Activated T-cell treated with anti-CD3 and anti-CD28 coated beads, Interleukin-2, amount 50 U/mL, for 24 hours (primary cell): ENCODE data around the gene F10.

Experiments used
- DNase-seq: peaks from one replicate; pipeline ENCODE4 v3.0.0-alpha.2; 2020
- H3K27ac Mint-ChIP-seq: 2 replicates; pipeline ENCODE4 v1.8.0; 2020; ENCODE audit warnings: mild to moderate bottlenecking, mixed read lengths
- H3K27me3 Mint-ChIP-seq: 2 replicates; pipeline ENCODE4 v1.8.0; 2020; ENCODE audit warnings: mixed read lengths
- H3K36me3 Mint-ChIP-seq: 2 replicates; pipeline ENCODE4 v1.8.0; 2020; ENCODE audit warnings: low read depth, mixed read lengths
- H3K4me1 Mint-ChIP-seq: 2 replicates; pipeline ENCODE4 v1.8.0; 2020; ENCODE audit warnings: low read depth, mixed read lengths
- H3K4me3 Mint-ChIP-seq: 2 replicates; pipeline ENCODE4 v1.8.0; 2020; ENCODE audit warnings: mild to moderate bottlenecking, moderate library complexity, mixed read lengths
- H3K9me3 Mint-ChIP-seq: 2 replicates; pipeline ENCODE4 v1.8.0; 2020; ENCODE audit warnings: mixed read lengths

F10 gene

GRCh38 chr13:113164492-113164891, 41.9 kb downstream of the F10 start:
- H3K4me3 Mint-ChIP-seq = no peak overlapping the region
- DNase-seq = no peak
- H3K27ac Mint-ChIP-seq = no peak overlapping the region
- peaks cover 37% of the 10 kb centered on the region for H3K4me1 Mint-ChIP-seq
- H3K36me3 Mint-ChIP-seq = peaks cover 23% of the 10 kb centered on the region
- H3K9me3 Mint-ChIP-seq = peaks cover 4% of the 10 kb centered on the region
- peaks cover 6% of the 10 kb centered on the region for H3K27me3 Mint-ChIP-seq

- Mint-ChIP-seq H3K9me3 (peaks cover 4% of the 10 kb centered on the region), H3K27ac (no peak overlapping the region), H3K4me3 (no peak overlapping the region), H3K36me3 (peaks cover 38% of the 10 kb centered on the region), H3K4me1 (peaks cover 34% of the 10 kb centered on the region), H3K27me3 (peaks cover 6% of the 10 kb centered on the region)
- DNase-seq = no peak
These were observed 43.7 kb downstream of the F10 start for GRCh38 chr13:113166266-113166665.

GRCh38 chr13:113166681-113167080, 44.1 kb downstream of the F10 start:
- H3K4me3 Mint-ChIP-seq = no peak overlapping the region
- DNase-seq = no peak
- peaks cover 34% of the 10 kb centered on the region for H3K4me1 Mint-ChIP-seq
- H3K27me3 Mint-ChIP-seq = peaks cover 6% of the 10 kb centered on the region
- H3K27ac Mint-ChIP-seq = no peak overlapping the region
- peaks cover 42% of the 10 kb centered on the region for H3K36me3 Mint-ChIP-seq
- peaks cover 4% of the 10 kb centered on the region for H3K9me3 Mint-ChIP-seq

- Mint-ChIP-seq H3K4me3 (no peak overlapping the region), H3K9me3 (peaks cover 4% of the 10 kb centered on the region), H3K4me1 (peaks cover 34% of the 10 kb centered on the region), H3K36me3 (peaks cover 47% of the 10 kb centered on the region), H3K27me3 (peaks cover 6% of the 10 kb centered on the region), H3K27ac (peak overlapping the region; percentile 3)
- DNase-seq = no peak
These were observed 44.6 kb downstream of the F10 start for GRCh38 chr13:113167155-113167554.

- Mint-ChIP-seq H3K4me1 (peaks cover 34% of the 10 kb centered on the region), H3K4me3 (no peak overlapping the region), H3K9me3 (peaks cover 4% of the 10 kb centered on the region), H3K27me3 (peaks cover 6% of the 10 kb centered on the region), H3K27ac (peak overlapping the region; percentile 3), H3K36me3 (peaks cover 51% of the 10 kb centered on the region)
- no peak for DNase-seq
These were observed 45.0 kb downstream of the F10 start for GRCh38 chr13:113167575-113167974.

- H3K4me1 Mint-ChIP-seq = peaks cover 31% of the 10 kb centered on the region
- no peak overlapping the region for H3K27ac Mint-ChIP-seq
- H3K4me3 Mint-ChIP-seq = no peak overlapping the region
- peaks cover 4% of the 10 kb centered on the region for H3K9me3 Mint-ChIP-seq
- DNase-seq = no peak
- peaks cover 58% of the 10 kb centered on the region for H3K36me3 Mint-ChIP-seq
- H3K27me3 Mint-ChIP-seq = peaks cover 5% of the 10 kb centered on the region
These were observed 45.6 kb downstream of the F10 start for GRCh38 chr13:113168211-113168610.

GRCh38 chr13:113169277-113170272, 47.0 kb downstream of the F10 start:
- no peaks in the 10 kb centered on the region for H3K27me3 Mint-ChIP-seq
- no peak overlapping the region for H3K27ac Mint-ChIP-seq
- H3K4me1 Mint-ChIP-seq = peaks cover 27% of the 10 kb centered on the region
- no peak overlapping the region for H3K4me3 Mint-ChIP-seq
- H3K9me3 Mint-ChIP-seq = peaks cover 4% of the 10 kb centered on the region
- no peak for DNase-seq
- peaks cover 71% of the 10 kb centered on the region for H3K36me3 Mint-ChIP-seq

GRCh38 chr13:113170511-113170910, 47.9 kb downstream of the F10 start:
- Mint-ChIP-seq H3K36me3 (peaks cover 81% of the 10 kb centered on the region), H3K4me3 (no peak overlapping the region), H3K4me1 (peaks cover 27% of the 10 kb centered on the region), H3K27me3 (no peaks in the 10 kb centered on the region), H3K9me3 (peaks cover 4% of the 10 kb centered on the region), H3K27ac (no peak overlapping the region)
- no peak for DNase-seq

GRCh38 chr13:113171250-113172125, 48.9 kb downstream of the F10 start:
- Mint-ChIP-seq H3K36me3 (peaks cover 91% of the 10 kb centered on the region), H3K27me3 (no peaks in the 10 kb centered on the region), H3K9me3 (peaks cover 4% of the 10 kb centered on the region), H3K4me1 (peaks cover 26% of the 10 kb centered on the region), H3K27ac (no peak overlapping the region), H3K4me3 (no peak overlapping the region)
- DNase-seq = no peak

GRCh38 chr13:113172419-113172926, 49.9 kb downstream of the F10 start:
- H3K4me3 Mint-ChIP-seq = no peak overlapping the region
- peaks cover 4% of the 10 kb centered on the region for H3K9me3 Mint-ChIP-seq
- H3K27me3 Mint-ChIP-seq = no peaks in the 10 kb centered on the region
- no peak overlapping the region for H3K27ac Mint-ChIP-seq
- H3K36me3 Mint-ChIP-seq = peaks cover 94% of the 10 kb centered on the region
- DNase-seq = no peak
- H3K4me1 Mint-ChIP-seq = peaks cover 22% of the 10 kb centered on the region

GRCh38 chr13:113176280-113176679, 53.7 kb downstream of the F10 start:
- no peaks in the 10 kb centered on the region for H3K27me3 Mint-ChIP-seq
- no peak for DNase-seq
- H3K9me3 Mint-ChIP-seq = no peaks in the 10 kb centered on the region
- H3K27ac Mint-ChIP-seq = peak overlapping the region; percentile 92
- peaks cover 36% of the 10 kb centered on the region for H3K4me1 Mint-ChIP-seq
- H3K4me3 Mint-ChIP-seq = no peak overlapping the region
- peaks cover 99% of the 10 kb centered on the region for H3K36me3 Mint-ChIP-seq

- Mint-ChIP-seq H3K9me3 (no peaks in the 10 kb centered on the region), H3K4me1 (peaks cover 38% of the 10 kb centered on the region), H3K4me3 (no peak overlapping the region), H3K36me3 (peaks cover 99% of the 10 kb centered on the region), H3K27ac (peak overlapping the region; percentile 92), H3K27me3 (no peaks in the 10 kb centered on the region)
- no peak for DNase-seq
These were observed 54.2 kb downstream of the F10 start for GRCh38 chr13:113176822-113177221.

- H3K27ac Mint-ChIP-seq = peak overlapping the region; percentile 38
- peaks cover 99% of the 10 kb centered on the region for H3K36me3 Mint-ChIP-seq
- no peaks in the 10 kb centered on the region for H3K27me3 Mint-ChIP-seq
- DNase-seq = no peak
- H3K4me1 Mint-ChIP-seq = peaks cover 47% of the 10 kb centered on the region
- no peak overlapping the region for H3K4me3 Mint-ChIP-seq
- no peaks in the 10 kb centered on the region for H3K9me3 Mint-ChIP-seq
These were observed 55.7 kb downstream of the F10 start for GRCh38 chr13:113178070-113178895.

GRCh38 chr13:113178896-113179167, 56.2 kb downstream of the F10 start:
- H3K9me3 Mint-ChIP-seq = no peaks in the 10 kb centered on the region
- H3K36me3 Mint-ChIP-seq = peaks cover 99% of the 10 kb centered on the region
- H3K27ac Mint-ChIP-seq = no peak overlapping the region
- H3K27me3 Mint-ChIP-seq = no peaks in the 10 kb centered on the region
- DNase-seq = no peak
- H3K4me3 Mint-ChIP-seq = no peak overlapping the region
- H3K4me1 Mint-ChIP-seq = peaks cover 52% of the 10 kb centered on the region
